WI38 (cell line): ENCODE results near the gene COPB1.

Experiments
- H3K4me3 ChIP-seq: 2 replicates; pipeline ENCODE4 v1.5.1; 2011; ENCODE audit warnings: low read depth, mild to moderate bottlenecking, control low read depth, low read length
- CTCF ChIP-seq: IDR thresholded peaks from 2 replicates; pipeline ENCODE4 v1.5.1; 2012; ENCODE audit warnings: low read depth, mild to moderate bottlenecking, control low read depth, low read length

COPB1 gene

GRCh38 chr11:14460147-14460546 lies 39.5 kb downstream of the COPB1 start:
- H3K4me3 ChIP-seq, result no peak overlapping the region
- no peak for TF ChIP-seq CTCF

GRCh38 chr11:14458377-14458776 lies 41.2 kb downstream of the COPB1 start:
- H3K4me3 ChIP-seq, result no peak overlapping the region
- TF ChIP-seq CTCF, result no peak

- no peak for TF ChIP-seq CTCF
- H3K4me3 ChIP-seq, result no peak overlapping the region
Observed at GRCh38 chr11:14455648-14456430, 43.8 kb downstream of the COPB1 start.

GRCh38 chr11:14454861-14455632 lies 44.6 kb downstream of the COPB1 start:
- no peak overlapping the region for H3K4me3 ChIP-seq
- peak; percentile 30; the same call in 1 of the 2 replicates for TF ChIP-seq CTCF

- TF ChIP-seq CTCF, result no peak
- H3K4me3 ChIP-seq, result no peak overlapping the region
Observed at GRCh38 chr11:14451825-14452224, 47.8 kb downstream of the COPB1 start.

- no peak for TF ChIP-seq CTCF
- H3K4me3 ChIP-seq, result no peak overlapping the region
Observed at GRCh38 chr11:14449302-14449714, 50.3 kb downstream of the COPB1 start.

GRCh38 chr11:14448240-14448639 lies 51.4 kb downstream of the COPB1 start:
- no peak overlapping the region for H3K4me3 ChIP-seq
- no peak for TF ChIP-seq CTCF
